GM12878 (cell line): ENCODE results near the gene PRORP. TPM values are rescaled to one million over a fixed set of nuclear protein-coding genes. Genes with fewer than 3 reads are reported as not detected.

Experiments used
- ATAC-seq: fragments of 200-7000 bp; cut with Tn5 transposase; 3 replicates; pipeline ENCODE4 v1.9.1; 2020; ENCODE audit warnings: mild to moderate bottlenecking, moderate library complexity
- BruUV-seq: library from RNA; stranded (reverse); fragments of 400-500 nt; replicated peaks from 2 replicates; lab custom pipeline; 2021; lab: Mats Ljungman, UMichigan
- CTCF ChIA-PET: fragments of 300-600 bp; sonication (Branson Sonifier 250); formaldehyde crosslinking; extraction: SDS; loops from one replicate; lab custom pipeline; 2021; ENCODE audit warnings: inconsistent platforms; lab: Yijun Ruan, JAX
- POLR2A ChIA-PET: fragments of 350-600 bp; formaldehyde crosslinking; extraction: SDS; loops from one replicate; lab custom pipeline; 2021; ENCODE audit warnings: inconsistent platforms; lab: Charles Lee
- RAD21 ChIA-PET: fragments of 300-600 bp; sonication (Branson Sonifier 250); formaldehyde crosslinking; loops from one replicate; lab custom pipeline; 2023; ENCODE audit warnings: antibody characterized with exemption; ENCODE audit not compliant: unreplicated experiment; lab: Charles Lee
- SMC1A ChIA-PET: fragments of 300-600 bp; sonication (Branson Sonifier 250); formaldehyde crosslinking; loops from one replicate; lab custom pipeline; 2023; ENCODE audit not compliant: unreplicated experiment, uncharacterized antibody; lab: Charles Lee
- DNase-seq: peaks from one replicate; pipeline ENCODE4 v3.0.0-alpha.2; 2011; ENCODE audit warnings: low read depth, low spot score
- FAIRE-seq: peaks from 3 replicates; lab custom pipeline; 2011; peaks lifted over from hg19 to GRCh38; lab: Jason Lieb, UNC
- H2AFZ ChIP-seq: 2 replicates; pipeline ENCODE4 v1.6.0; 2011; ENCODE audit warnings: low read depth, low read length, control low read depth; ENCODE audit not compliant: control insufficient read depth
- H3K27ac ChIP-seq: 2 replicates; pipeline ENCODE4 v1.5.1; 2011; ENCODE audit warnings: control low read depth; ENCODE audit not compliant: control insufficient read depth, insufficient read depth
- H3K27me3 ChIP-seq, 2 experiments: replicated peaks in 1 of 2; 2 replicates each; pipeline versions ENCODE4 v1.6.0 to v1.6.1; 2011; ENCODE audit warnings: low read length in 1 of 2; ENCODE audit not compliant: control insufficient read depth in 2 of 2, insufficient read depth in 2 of 2
- H3K36me3 ChIP-seq, 2 experiments: 2 replicates each; pipeline ENCODE4 v1.5.1; 2011; ENCODE audit warnings: low read length in 1 of 2; ENCODE audit not compliant: control insufficient read depth in 2 of 2, insufficient read depth in 2 of 2
- H3K4me1 ChIP-seq: 2 replicates; pipeline ENCODE4 v1.6.1; 2011; ENCODE audit warnings: mild to moderate bottlenecking, low read length, moderate library complexity, mixed read lengths; ENCODE audit not compliant: control insufficient read depth, insufficient read depth
- H3K4me2 ChIP-seq: 2 replicates; pipeline ENCODE4 v1.6.0; 2011; ENCODE audit warnings: control low read depth; ENCODE audit not compliant: control insufficient read depth, insufficient read depth
- H3K4me3 ChIP-seq: fragments of 200-600 bp; sonication (generic); 2 replicates; pipeline ENCODE4 v1.5.1; 2016
- H3K79me2 ChIP-seq: 2 replicates; pipeline ENCODE4 v1.6.0; 2011; ENCODE audit warnings: low read length; ENCODE audit not compliant: control insufficient read depth, insufficient read depth
- H3K9ac ChIP-seq: 2 replicates; pipeline ENCODE4 v1.8.0; 2011; ENCODE audit warnings: low read length, control low read depth, mixed read lengths; ENCODE audit not compliant: control insufficient read depth, insufficient read depth
- H3K9me3 ChIP-seq: replicated peaks from 3 replicates; pipeline ENCODE4 v1.5.1; 2011; ENCODE audit warnings: mild to moderate bottlenecking, low read length; ENCODE audit not compliant: control insufficient read depth, insufficient read depth
- H4K20me1 ChIP-seq: 2 replicates; pipeline ENCODE4 v1.6.0; 2011; ENCODE audit not compliant: control insufficient read depth, insufficient read depth
- EED ChIP-seq: sonication (generic); IDR thresholded peaks from 2 replicates; pipeline ENCODE4 v1.6.1; 2016; ENCODE audit warnings: antibody characterized with exemption, low read depth
- JUND ChIP-seq: IDR thresholded peaks from 2 replicates; pipeline ENCODE4 v1.6.1; 2012; ENCODE audit warnings: low read depth, mild to moderate bottlenecking, low read length, improper control_type of control experiment, moderate library complexity
- ZBTB11 ChIP-seq: fragments of 450-650 bp; formaldehyde crosslinking; IDR thresholded peaks from 2 replicates; pipeline ENCODE4 v1.5.0; 2022; ENCODE audit warnings: mild to moderate bottlenecking, missing genetic modification characterization
- ZNF207 ChIP-seq: fragments of 450-650 bp; IDR thresholded peaks from 2 replicates; pipeline ENCODE4 v1.6.1; 2014; ENCODE audit warnings: antibody characterized with exemption, mild to moderate bottlenecking, borderline replicate concordance
- ZNF384 ChIP-seq: IDR thresholded peaks from 2 replicates; pipeline ENCODE4 v1.6.1; 2012; ENCODE audit warnings: low read depth, mild to moderate bottlenecking, low read length, improper control_type of control experiment, borderline replicate concordance
- WGBS: methylation state at CpG from one replicate; pipeline ENCODE4 v1.1.6; 2016; ENCODE audit warnings: low lambda C conversion rate; ENCODE audit not compliant: insufficient replicate concordance, insufficient coverage; ENCODE audit errors: missing lambda C conversion rate; 5-methylcytosine and 5-hydroxymethylcytosine counted together
- in situ Hi-C: fragments of 300-500 bp; cut with MboI; formaldehyde crosslinking; loops from 9 replicates; pipeline ENCODE4 v1.14.3; 2018; ENCODE audit warnings: mixed read lengths
- intact Hi-C: fragments of 100-400 bp; cut with micrococcal nuclease; formaldehyde crosslinking; loops from one replicate; pipeline ENCODE4 v1.14.2; 2022; ENCODE audit not compliant: unreplicated experiment
- polyA plus RNA-seq, 11 experiments: library from polyadenylated mRNA; depleted of rRNA in 4 of 11; unstranded in 6 of 11; stranded (reverse) in 5 of 11; fragments of >200 nt; fragmentation: Nextera tagmentation in 4 of 11; fragmentation: Illumina TruSeq in 1 of 11; extraction: Ambion mirVana in 4 of 11; extraction: Trizol in 1 of 11; gene quantifications; 1 replicate in 1 of 11; 2 replicates in 10 of 11; pipeline versions ENCODE4 v1.2.1 to v1.2.3, GENCODE V29; 2011 to 2016; ENCODE audit warnings: inconsistent platforms in 2 of 11, missing spikeins in 2 of 11, low read depth in 1 of 11
- total RNA-seq, 4 experiments: library from RNA; depleted of rRNA in 3 of 4; stranded (reverse); fragments of >200 nt in 3 of 4; fragmentation: Illumina TruSeq in 1 of 4; extraction: Trizol in 1 of 4; gene quantifications; 2 replicates each; pipeline versions ENCODE4 v1.2.1 to v1.2.3, GENCODE V29; 2013 to 2021
- TF ChIP-seq, protein P1 (sequence below): fragments of 450-650 bp; IDR thresholded peaks from 2 replicates; pipeline ENCODE4 v1.6.1; 2018; ENCODE audit warnings: borderline replicate concordance, mild to moderate bottlenecking; ENCODE audit not compliant: partially characterized antibody

Gene PRORP
- total and polyA plus RNA-seq, 10 of the 15 experiments (the other 5 are each of a cell fraction or from before 2014, with no cell fraction given): 38.8 to 61.3 (median 46.7) TPM

DNA sequence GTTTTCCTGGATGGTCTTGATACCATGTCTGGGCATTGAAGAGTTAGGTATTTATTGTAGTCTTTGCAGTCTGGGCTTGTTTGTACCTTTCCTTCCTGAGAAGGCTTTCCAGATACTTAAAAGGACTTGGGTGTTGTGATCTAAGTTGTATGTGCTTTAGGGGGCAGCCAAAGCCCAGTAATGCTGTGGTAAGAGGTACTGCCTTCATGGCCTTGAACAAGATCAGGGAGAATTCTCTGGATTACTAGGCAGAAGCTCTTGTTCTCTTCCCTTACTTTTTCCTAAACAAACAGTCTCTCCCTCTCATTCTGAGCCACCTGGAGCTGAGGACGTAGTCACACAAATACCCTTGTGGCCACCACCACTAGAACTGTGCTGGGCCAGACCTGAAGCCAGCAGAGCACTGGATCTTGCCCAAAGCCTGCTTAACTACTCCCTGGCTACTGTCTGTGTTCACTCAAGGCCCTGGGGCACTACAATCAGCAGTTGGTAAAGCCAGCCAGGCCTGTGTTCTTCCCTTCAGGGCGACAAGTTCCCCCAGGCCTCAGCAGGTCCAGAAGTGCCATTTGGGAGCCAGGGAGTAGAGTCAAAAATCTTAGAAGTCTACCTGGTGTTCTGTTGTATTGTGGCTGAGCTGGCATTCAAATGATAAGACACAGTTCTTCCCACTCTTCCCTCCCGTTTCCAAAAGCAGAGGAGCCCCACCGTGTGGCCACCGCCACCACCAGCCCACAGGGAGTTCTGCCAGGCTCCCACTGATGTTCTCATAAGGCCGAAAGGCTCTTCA is 11.4 kb downstream of the PRORP start (continued):
- no peak for TF ChIP-seq ZBTB11 (CRISPR knock-in tag)
- TF ChIP-seq, all 136 proteins: peak for 0

DNA sequence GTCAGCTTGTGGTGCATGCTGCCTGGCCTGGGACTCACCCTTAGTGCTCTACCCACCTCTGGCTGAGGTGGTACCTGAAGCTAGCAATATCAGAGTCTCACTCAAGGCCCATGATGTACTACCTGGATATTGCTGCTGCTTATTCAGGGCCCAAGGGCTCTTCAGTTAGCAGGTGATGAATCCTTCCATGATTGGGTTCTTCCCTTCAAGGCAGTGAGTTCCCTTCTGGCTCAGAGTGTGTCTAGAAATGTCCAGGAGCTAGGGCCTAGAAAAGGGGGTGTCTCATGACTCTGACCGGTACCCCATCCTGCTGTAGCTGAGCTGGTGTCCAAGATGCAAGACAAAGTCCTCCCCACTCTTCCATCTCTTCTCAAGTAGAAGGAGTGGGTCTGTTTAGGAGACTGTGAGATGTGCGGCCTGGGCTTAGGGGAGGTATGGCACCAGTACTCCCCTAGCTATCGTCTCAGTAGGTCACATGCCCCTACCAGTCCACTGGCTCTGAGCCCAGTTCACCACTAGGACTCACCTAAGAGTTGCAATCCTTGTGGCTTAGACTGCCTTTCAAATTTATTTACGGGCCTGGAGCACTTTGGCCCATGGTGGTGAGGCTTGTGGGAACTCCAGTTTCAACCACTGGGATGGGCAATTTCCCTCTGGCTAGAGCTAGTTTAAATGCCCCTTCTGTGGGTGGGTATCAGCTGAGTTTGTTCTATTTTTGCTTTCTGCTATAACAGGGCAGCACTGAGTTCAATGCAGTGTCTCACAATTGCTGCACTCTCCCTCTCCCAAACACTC is 12.2 kb downstream of the PRORP start:
- ChIA-PET CTCF (interaction anchor here (0.8 to 1.2 kb wide), 4 partner anchors 9 to 280 kb away, joined by 3 to 4 read pairs (median 3); no protein-coding TSS in a partner anchor), SMC1A (interaction anchor here (1.1 to 16.3 kb wide), 4 partner anchors 11 to 281 kb away, joined by 3 to 362 read pairs (median 4); no protein-coding TSS in a partner anchor), RAD21 (no interaction called here), POLR2A (interaction anchor here (0.6 kb wide), 1 partner anchor 102 kb away, joined by 7 read pairs; no protein-coding TSS in a partner anchor)
- BruUV-seq: no TSS peak
- H3K4me1 ChIP-seq: no peaks in the 10 kb centered on the region
- no peak overlapping the region for H3K4me3 ChIP-seq
- WGBS: 97% methylated on average over 4 of the region's 4 CpGs
- H3K79me2 ChIP-seq: no peaks in the 10 kb centered on the region; the same call in 1 of the 2 replicates
- DNase-seq (no peak), FAIRE-seq (no peak), ATAC-seq (no peak)
- H3K9me3 ChIP-seq: peaks cover 5% of the 10 kb centered on the region; the same call in 2 of the 3 replicates
- in situ Hi-C loops: no loop called here
- H2AFZ ChIP-seq: no peak overlapping the region
- H3K36me3 ChIP-seq: peaks cover 2 to 11% of the 10 kb centered on the region in 2 experiments; a peak in 3 of 4 replicates
- H3K9ac ChIP-seq: no peak overlapping the region
- H3K4me2 ChIP-seq: no peak overlapping the region
- no peak overlapping the region for H3K27ac ChIP-seq
- H4K20me1 ChIP-seq: no peaks in the 10 kb centered on the region
- intact Hi-C loops: no loop called here
- H3K27me3 ChIP-seq: no peaks in the 10 kb centered on the region
- no peak for TF ChIP-seq ZNF207
- no peak for TF ChIP-seq ZNF384
- no peak for TF ChIP-seq EED
- TF ChIP-seq, protein P1, sequence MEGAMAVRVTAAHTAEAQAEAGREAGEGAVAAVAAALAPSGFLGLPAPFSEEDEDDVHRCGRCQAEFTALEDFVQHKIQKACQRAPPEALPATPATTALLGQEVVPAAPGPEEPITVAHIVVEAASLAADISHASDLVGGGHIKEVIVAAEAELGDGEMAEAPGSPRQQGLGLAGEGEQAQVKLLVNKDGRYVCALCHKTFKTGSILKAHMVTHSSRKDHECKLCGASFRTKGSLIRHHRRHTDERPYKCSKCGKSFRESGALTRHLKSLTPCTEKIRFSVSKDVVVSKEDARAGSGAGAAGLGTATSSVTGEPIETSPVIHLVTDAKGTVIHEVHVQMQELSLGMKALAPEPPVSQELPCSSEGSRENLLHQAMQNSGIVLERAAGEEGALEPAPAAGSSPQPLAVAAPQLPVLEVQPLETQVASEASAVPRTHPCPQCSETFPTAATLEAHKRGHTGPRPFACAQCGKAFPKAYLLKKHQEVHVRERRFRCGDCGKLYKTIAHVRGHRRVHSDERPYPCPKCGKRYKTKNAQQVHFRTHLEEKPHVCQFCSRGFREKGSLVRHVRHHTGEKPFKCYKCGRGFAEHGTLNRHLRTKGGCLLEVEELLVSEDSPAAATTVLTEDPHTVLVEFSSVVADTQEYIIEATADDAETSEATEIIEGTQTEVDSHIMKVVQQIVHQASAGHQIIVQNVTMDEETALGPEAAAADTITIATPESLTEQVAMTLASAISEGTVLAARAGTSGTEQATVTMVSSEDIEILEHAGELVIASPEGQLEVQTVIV: no peak
- no peak for TF ChIP-seq JUND
